ENCODE measurements around the gene NANOG.
"Not testable (repeated sequence)": the region's sequence is repeated elsewhere in the genome, so short reads cannot be mapped to it uniquely, and the experiment has no call there.

NANOG gene

GRCh38 chr12:7788884-7789528 lies at the start of gene NANOG:
NANOG (plus strand) TSS chr12:7789402; CDS start chr12:7789615, 213 bp downstream.
- not testable (repeated sequence) for FAIRE-seq

- FAIRE-seq, result no peak
These were observed 42.0 kb upstream of the NANOG start, which contains the start of gene CLEC4C for GRCh38 chr12:7747246-7747645. CLEC4C (minus strand) TSS chr12:7747375; CDS start chr12:7747348, 27 bp downstream.

GRCh38 chr12:7748852-7749251 lies 40.4 kb upstream of the NANOG start:
- FAIRE-seq, result no peak

- FAIRE-seq, result no peak
These were observed 39.8 kb upstream of the NANOG start for GRCh38 chr12:7749442-7749841.

- FAIRE-seq, result no peak
These were observed 38.9 kb upstream of the NANOG start for GRCh38 chr12:7750350-7750749.

- no peak for FAIRE-seq
These were observed 37.8 kb upstream of the NANOG start for GRCh38 chr12:7751394-7751793.

GRCh38 chr12:7751941-7752922 lies 37.0 kb upstream of the NANOG start:
- not testable (repeated sequence) for FAIRE-seq

GRCh38 chr12:7755668-7756067 lies 33.5 kb upstream of the NANOG start:
- not testable (repeated sequence) for FAIRE-seq

- FAIRE-seq, result no peak
These were observed 32.2 kb upstream of the NANOG start for GRCh38 chr12:7756993-7757392.

GRCh38 chr12:7758766-7759140 lies 30.4 kb upstream of the NANOG start:
- no peak for FAIRE-seq

GRCh38 chr12:7769999-7770398 lies 19.2 kb upstream of the NANOG start:
- FAIRE-seq, result no peak

- no peak for FAIRE-seq
These were observed 7.9 kb upstream of the NANOG start for GRCh38 chr12:7781274-7781673.

- no peak for FAIRE-seq
These were observed 7.1 kb upstream of the NANOG start for GRCh38 chr12:7782055-7782454.

- not testable (repeated sequence) for FAIRE-seq
These were observed 5.8 kb upstream of the NANOG start for GRCh38 chr12:7783433-7783832.

- FAIRE-seq, result no peak
These were observed 4.5 kb upstream of the NANOG start for GRCh38 chr12:7784701-7785100.

GRCh38 chr12:7787574-7788293 lies 1.5 kb upstream of the NANOG start:
- no peak for FAIRE-seq

- FAIRE-seq, result no peak
These were observed 925 bp upstream of the NANOG start for GRCh38 chr12:7788294-7788660.

- FAIRE-seq, result no peak
These were observed 4.0 kb downstream of the NANOG start for GRCh38 chr12:7793211-7793610.

- FAIRE-seq, result not testable (repeated sequence)
These were observed 8.1 kb downstream of the NANOG start for GRCh38 chr12:7797269-7797668.

- no peak for FAIRE-seq
These were observed 8.6 kb downstream of the NANOG start for GRCh38 chr12:7797698-7798398.

GRCh38 chr12:7798750-7799308 lies 9.6 kb downstream of the NANOG start:
- not testable (repeated sequence) for FAIRE-seq

- no peak for FAIRE-seq
These were observed 12.3 kb downstream of the NANOG start for GRCh38 chr12:7801460-7801859.
